ENCODE data around the gene TAF4. TPM values are rescaled to one million over a fixed set of nuclear protein-coding genes. Genes with fewer than 3 reads are reported as not detected.

TAF4 gene
- total RNA-seq, 4 donors from 2014 or later: 7.7 to 16.0 (median 10.7) TPM

DNA sequence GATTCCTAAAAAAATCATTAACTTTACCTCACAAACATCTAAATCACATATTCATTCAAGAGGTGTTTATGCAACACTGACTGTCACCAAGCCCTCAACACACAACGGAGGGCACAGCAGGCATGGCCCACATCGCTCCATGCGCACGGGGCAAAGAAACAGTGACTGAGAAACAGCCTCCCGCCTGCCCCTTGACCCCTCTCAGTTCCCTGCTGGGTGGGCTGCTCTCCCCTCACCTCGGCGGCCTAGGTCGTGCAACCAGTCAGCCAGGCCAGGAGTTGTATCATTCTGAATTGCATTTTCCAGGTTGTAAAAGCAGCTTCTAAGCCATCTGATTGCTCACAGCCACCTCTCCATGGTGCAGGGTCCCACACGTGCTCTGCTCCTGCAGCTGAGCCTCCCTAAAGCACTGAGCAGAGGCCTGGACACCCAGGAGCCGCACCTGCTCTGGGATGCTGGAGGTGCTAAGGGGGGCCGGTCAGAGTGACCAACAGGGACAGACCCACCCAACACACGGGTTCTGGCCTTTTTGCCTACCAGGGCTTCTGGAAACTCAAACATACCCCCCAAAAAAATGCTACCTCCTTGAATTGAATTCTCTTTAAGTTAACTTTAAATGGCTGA, 37.9 kb downstream of the TAF4 start:
- TF ChIP-seq, protein P1, sequence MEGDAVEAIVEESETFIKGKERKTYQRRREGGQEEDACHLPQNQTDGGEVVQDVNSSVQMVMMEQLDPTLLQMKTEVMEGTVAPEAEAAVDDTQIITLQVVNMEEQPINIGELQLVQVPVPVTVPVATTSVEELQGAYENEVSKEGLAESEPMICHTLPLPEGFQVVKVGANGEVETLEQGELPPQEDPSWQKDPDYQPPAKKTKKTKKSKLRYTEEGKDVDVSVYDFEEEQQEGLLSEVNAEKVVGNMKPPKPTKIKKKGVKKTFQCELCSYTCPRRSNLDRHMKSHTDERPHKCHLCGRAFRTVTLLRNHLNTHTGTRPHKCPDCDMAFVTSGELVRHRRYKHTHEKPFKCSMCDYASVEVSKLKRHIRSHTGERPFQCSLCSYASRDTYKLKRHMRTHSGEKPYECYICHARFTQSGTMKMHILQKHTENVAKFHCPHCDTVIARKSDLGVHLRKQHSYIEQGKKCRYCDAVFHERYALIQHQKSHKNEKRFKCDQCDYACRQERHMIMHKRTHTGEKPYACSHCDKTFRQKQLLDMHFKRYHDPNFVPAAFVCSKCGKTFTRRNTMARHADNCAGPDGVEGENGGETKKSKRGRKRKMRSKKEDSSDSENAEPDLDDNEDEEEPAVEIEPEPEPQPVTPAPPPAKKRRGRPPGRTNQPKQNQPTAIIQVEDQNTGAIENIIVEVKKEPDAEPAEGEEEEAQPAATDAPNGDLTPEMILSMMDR (IDR thresholded peaks at IDR 0.05; ENCODE audit: low read depth): no peak

DNA sequence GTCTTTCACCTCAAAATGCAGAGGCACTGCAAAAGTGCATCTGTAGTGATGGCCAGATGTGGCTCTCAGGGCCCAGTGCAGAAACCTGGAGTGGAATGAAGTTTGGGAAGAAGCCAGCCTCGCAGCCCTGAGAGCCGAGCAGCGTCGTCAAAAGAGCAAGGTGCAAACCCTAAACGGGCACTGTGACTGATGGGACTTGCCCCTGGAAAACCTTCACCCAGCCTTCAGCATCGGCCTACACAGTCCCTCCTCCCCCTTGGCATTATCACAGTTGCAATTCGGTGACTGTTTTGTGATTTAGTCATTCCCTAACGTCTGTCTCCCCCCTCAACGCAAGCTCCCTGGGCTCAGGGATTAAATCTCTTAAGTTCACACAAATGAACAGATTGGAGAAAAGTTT, 38.6 kb downstream of the TAF4 start:
- TF ChIP-seq, protein P1 (IDR thresholded peaks at IDR 0.05; ENCODE audit: low read depth): no peak

DNA sequence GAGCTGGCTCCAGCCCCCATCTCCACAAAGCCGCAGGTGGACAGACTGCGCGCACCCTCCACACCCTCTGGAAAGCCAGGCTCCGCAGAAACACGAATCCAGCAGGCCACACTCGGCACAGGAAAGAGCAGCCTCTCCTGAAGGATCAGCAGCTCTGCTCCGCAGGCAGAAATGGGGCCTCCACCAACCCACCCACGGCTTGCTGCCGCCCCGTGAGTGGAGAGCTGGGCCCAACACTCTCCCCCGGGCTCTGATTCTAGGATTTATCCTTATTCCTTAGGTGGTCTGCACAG, 39.2 kb downstream of the TAF4 start:
- TF ChIP-seq, protein P1 (IDR thresholded peaks at IDR 0.05; ENCODE audit: low read depth): no peak

DNA sequence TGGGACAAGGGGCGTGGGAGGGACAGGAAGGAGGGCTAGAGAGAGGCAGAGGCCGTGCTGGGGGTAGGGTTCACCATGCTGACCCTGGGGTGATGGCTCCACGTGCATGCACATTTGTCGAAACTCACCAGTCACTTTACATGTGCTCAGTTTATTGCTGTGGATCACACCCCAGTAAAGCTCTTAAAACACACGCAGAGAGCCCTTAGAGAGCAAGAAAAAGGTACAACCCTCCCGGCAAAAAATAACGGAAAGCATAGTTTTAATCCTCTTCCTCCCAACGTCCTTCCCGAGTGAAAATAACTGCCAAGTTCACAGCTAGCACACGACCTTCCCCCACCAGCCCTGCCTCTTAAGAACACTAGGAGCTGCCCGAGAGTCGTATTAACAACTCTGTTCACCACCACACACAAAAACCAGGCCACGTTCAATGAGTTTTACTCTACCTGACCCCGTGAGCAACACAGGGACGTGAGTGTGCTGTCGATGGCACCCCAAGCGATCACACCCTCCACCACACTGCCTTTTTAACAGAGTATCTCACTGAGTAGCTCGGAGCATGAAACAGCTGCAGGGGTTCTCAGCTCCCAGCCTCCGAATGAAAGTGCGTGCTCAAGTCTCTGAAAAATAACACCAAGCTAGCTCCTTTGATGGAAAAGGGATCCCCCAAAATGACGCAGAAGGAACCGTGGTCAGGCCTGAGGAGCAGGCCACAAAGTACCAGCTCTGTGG, 39.7 kb downstream of the TAF4 start:
- TF ChIP-seq, protein P1 (IDR thresholded peaks at IDR 0.05; ENCODE audit: low read depth): no peak

DNA sequence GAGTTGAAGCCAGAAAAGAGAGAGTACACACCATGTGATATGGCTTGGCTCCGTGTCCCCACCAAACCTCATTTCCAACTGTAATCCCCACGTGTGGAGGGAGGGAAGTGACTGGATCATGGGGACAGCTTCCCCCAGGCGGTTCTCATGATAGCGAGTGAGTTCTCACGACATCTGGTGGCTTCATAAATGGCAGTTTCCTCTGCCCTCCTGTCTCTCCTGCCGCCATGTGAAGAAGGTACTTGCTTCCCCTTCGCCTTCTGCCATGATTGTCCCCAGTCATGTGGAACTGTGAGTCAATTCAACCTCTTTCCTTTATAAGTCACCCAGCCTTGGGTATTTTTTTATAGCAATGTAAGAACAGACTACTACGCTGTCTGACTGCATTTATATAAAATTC, 40.3 kb downstream of the TAF4 start:
- TF ChIP-seq, protein P1 (IDR thresholded peaks at IDR 0.05; ENCODE audit: low read depth): no peak

DNA sequence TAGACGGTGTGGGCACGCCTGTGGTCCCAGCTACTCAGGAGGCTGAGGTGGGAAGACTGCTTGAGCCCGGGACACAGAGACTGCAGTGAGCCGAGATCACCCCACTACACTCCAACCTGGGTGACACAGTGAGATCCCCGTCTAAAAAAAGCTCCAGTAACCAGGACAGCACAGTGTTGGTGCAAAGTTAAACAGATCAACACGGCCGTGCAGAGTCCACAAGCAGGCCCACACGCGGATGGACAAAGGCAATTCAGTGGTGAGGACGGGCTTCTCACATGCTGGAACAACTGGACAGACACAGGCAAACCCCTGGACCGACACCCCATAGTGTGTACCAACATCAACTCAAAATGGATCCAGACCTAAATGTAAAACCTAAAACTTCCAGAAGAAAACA, 41.7 kb downstream of the TAF4 start:
- TF ChIP-seq, protein P1 (IDR thresholded peaks at IDR 0.05; ENCODE audit: low read depth): no peak

DNA sequence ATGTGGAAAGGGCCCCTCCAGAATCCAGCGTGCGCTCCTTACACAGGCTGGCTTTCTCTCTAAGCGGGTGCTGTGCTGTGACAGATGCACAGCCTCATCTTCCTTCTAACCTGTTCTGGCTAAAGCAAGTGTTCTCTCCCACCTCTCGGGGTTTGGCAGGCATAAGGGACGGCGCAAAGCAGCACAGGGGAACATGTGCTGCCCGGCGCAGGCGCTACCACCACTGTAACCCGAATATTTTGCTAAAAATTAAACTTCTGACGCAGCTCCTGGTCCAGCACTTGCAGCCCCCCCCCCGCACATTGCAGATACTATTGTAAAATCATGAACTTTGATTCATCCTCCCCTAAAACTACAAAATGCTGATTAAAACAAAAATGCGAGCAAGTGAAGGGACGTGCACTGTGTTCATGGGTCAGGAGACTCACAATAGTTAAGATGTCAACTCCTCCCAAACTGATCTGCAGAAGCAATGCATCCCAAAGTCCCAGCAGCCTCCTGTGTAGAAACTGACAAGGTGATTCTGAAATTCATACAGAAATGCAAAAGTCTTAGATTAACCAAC, 43.0 kb downstream of the TAF4 start:
- TF ChIP-seq, protein P1 (IDR thresholded peaks at IDR 0.05; ENCODE audit: low read depth): no peak
